Progenitor cell of endocrine pancreas (in vitro differentiated cells): ENCODE measurements around the gene KCNMA1. TPM values are rescaled to one million over a fixed set of nuclear protein-coding genes. Genes with fewer than 3 reads are reported as not detected.

ENCODE experiments used
- DNase-seq: peaks from one replicate; pipeline ENCODE4 v3.0.0; 2021; ENCODE audit warnings: low spot score; ENCODE audit not compliant: unreplicated experiment
- H3K27ac Mint-ChIP-seq: 2 replicates; pipeline ENCODE4 v1.8.0; 2021; ENCODE audit warnings: mild to moderate bottlenecking, moderate library complexity, mixed read lengths
- H3K27me3 Mint-ChIP-seq: 2 replicates; pipeline ENCODE4 v1.8.0; 2021; ENCODE audit warnings: mixed read lengths
- H3K36me3 Mint-ChIP-seq: 2 replicates; pipeline ENCODE4 v1.8.0; 2022; ENCODE audit warnings: mixed read lengths; ENCODE audit not compliant: insufficient read depth
- H3K4me1 Mint-ChIP-seq: 2 replicates; pipeline ENCODE4 v1.8.0; 2021; ENCODE audit warnings: low read depth, mixed read lengths
- H3K4me3 Mint-ChIP-seq: 2 replicates; pipeline ENCODE4 v1.8.0; 2021; ENCODE audit warnings: low read depth, mild to moderate bottlenecking, moderate library complexity, mixed read lengths
- H3K9me3 Mint-ChIP-seq: 2 replicates; pipeline ENCODE4 v1.8.0; 2021; ENCODE audit warnings: low read depth, mixed read lengths
- total RNA-seq: library from RNA; stranded (reverse); gene quantifications from 2 replicates; pipeline ENCODE4 v1.2.1, GENCODE V29; 2021
- TF ChIP-seq, protein P1 (sequence below): fragments of 200-600 bp; sonication (generic); IDR thresholded peaks from one replicate; pipeline ENCODE4 v1.5.0; 2021; ENCODE audit warnings: antibody characterized with exemption, mild to moderate bottlenecking; ENCODE audit not compliant: unreplicated experiment

Gene KCNMA1
- total RNA-seq, 1 donor from 2014 or later: 5.8 TPM

DNA sequence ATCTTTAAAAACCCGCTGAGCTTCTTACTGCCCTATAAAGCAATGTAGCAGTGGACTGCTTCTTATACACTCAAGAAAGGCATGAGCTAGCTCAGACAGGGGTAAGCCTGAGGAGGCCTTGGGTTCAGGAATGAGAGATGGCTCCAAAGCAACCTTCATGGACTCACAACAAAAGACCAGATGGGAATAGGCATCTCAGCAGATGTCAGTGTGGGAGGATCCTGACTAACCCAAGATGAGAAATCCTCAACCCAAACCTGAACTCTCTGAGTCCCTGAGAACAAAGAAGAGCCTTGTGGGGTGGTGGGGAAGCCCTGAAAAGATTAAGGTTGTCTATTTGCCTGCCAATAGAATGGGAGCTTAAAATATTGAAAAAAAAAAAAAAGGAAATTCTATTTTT is 807.4 kb downstream of the KCNMA1 start:
- H3K9me3 Mint-ChIP-seq: peaks cover 4% of the 10 kb centered on the region
- no peak overlapping the region for H3K4me3 Mint-ChIP-seq
- no peak for DNase-seq
- H3K27ac Mint-ChIP-seq: no peak overlapping the region
- peaks cover 2% of the 10 kb centered on the region for H3K4me1 Mint-ChIP-seq
- peaks cover 44% of the 10 kb centered on the region for H3K27me3 Mint-ChIP-seq
- TF ChIP-seq, protein P1, sequence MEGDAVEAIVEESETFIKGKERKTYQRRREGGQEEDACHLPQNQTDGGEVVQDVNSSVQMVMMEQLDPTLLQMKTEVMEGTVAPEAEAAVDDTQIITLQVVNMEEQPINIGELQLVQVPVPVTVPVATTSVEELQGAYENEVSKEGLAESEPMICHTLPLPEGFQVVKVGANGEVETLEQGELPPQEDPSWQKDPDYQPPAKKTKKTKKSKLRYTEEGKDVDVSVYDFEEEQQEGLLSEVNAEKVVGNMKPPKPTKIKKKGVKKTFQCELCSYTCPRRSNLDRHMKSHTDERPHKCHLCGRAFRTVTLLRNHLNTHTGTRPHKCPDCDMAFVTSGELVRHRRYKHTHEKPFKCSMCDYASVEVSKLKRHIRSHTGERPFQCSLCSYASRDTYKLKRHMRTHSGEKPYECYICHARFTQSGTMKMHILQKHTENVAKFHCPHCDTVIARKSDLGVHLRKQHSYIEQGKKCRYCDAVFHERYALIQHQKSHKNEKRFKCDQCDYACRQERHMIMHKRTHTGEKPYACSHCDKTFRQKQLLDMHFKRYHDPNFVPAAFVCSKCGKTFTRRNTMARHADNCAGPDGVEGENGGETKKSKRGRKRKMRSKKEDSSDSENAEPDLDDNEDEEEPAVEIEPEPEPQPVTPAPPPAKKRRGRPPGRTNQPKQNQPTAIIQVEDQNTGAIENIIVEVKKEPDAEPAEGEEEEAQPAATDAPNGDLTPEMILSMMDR: no peak
- H3K36me3 Mint-ChIP-seq: no peaks in the 10 kb centered on the region

DNA sequence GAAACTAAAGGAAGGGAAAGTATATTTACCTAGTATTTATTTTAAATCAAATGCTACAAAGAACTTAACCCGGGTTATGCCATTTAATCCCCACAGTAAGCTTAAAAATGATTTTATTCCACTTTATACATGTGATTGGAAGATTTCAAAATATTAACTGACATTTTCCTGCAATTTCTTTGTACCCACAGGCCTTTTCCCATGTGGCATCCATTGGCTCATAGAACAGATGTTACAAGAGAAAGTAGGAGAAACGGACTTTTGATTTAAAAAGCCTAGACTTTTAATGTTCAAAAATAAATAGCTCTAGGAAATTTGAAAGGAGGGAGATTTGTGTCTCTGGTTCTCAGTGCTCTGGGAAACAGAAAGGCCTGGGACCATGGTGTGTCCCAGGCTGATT is 807.9 kb downstream of the KCNMA1 start:
- no peak overlapping the region for H3K27ac Mint-ChIP-seq
- H3K36me3 Mint-ChIP-seq: no peaks in the 10 kb centered on the region
- no peak for DNase-seq
- H3K27me3 Mint-ChIP-seq: peaks cover 47% of the 10 kb centered on the region
- peaks cover 4% of the 10 kb centered on the region for H3K9me3 Mint-ChIP-seq
- TF ChIP-seq, protein P1: no peak
- H3K4me1 Mint-ChIP-seq: peaks cover 2% of the 10 kb centered on the region
- H3K4me3 Mint-ChIP-seq: no peak overlapping the region
